Endodermal cell (in vitro differentiated cells): ENCODE measurements around the gene KCNJ16. TPM values are rescaled to one million over a fixed set of nuclear protein-coding genes. Genes with fewer than 3 reads are reported as not detected.

Experiments used
- DNase-seq: peaks from one replicate; pipeline ENCODE4 v3.0.0-alpha.2; 2017
- H3K27ac ChIP-seq: 2 replicates; pipeline ENCODE4 v1.5.1; 2013; ENCODE audit warnings: mild to moderate bottlenecking, low read depth, low read length, moderate library complexity
- H3K27me3 ChIP-seq: 2 replicates; pipeline ENCODE4 v1.6.1; 2013; ENCODE audit warnings: mild to moderate bottlenecking, low read length, moderate library complexity; ENCODE audit not compliant: insufficient read depth, control insufficient read depth, poor library complexity, severe bottlenecking
- H3K36me3 ChIP-seq: 2 replicates; pipeline ENCODE4 v1.7.0; 2013; ENCODE audit warnings: mild to moderate bottlenecking, low read length, moderate library complexity; ENCODE audit not compliant: control insufficient read depth, insufficient read depth
- H3K4me1 ChIP-seq: one replicate; pipeline ENCODE4 v1.7.0; 2013; ENCODE audit warnings: low read length; ENCODE audit not compliant: control insufficient read depth, insufficient read depth
- H3K4me3 ChIP-seq: 2 replicates; pipeline ENCODE4 v1.5.1; 2013; ENCODE audit warnings: mild to moderate bottlenecking, low read length, moderate library complexity
- H3K9ac ChIP-seq: 2 replicates; pipeline ENCODE4 v1.6.1; 2013; ENCODE audit warnings: mild to moderate bottlenecking, low read length, moderate library complexity; ENCODE audit not compliant: poor library complexity, severe bottlenecking; ENCODE audit errors: extremely low read depth
- H3K9me3 ChIP-seq: 2 replicates; pipeline ENCODE4 v1.6.1; 2013; ENCODE audit warnings: mild to moderate bottlenecking, low read length, moderate library complexity; ENCODE audit not compliant: control insufficient read depth
- H3K27ac Mint-ChIP-seq: 2 replicates; pipeline ENCODE4 v1.8.0; 2020; ENCODE audit warnings: mixed read lengths
- H3K27me3 Mint-ChIP-seq: 2 replicates; pipeline ENCODE4 v1.8.0; 2021; ENCODE audit warnings: mild to moderate bottlenecking, mixed read lengths; ENCODE audit not compliant: insufficient read depth
- H3K36me3 Mint-ChIP-seq: 2 replicates; pipeline ENCODE4 v1.8.0; 2020; ENCODE audit warnings: low read depth, mixed read lengths
- H3K4me1 Mint-ChIP-seq: 2 replicates; pipeline ENCODE4 v1.8.0; 2020; ENCODE audit warnings: mixed read lengths
- H3K4me3 Mint-ChIP-seq: 2 replicates; pipeline ENCODE4 v1.8.0; 2020; ENCODE audit warnings: mild to moderate bottlenecking, moderate library complexity, mixed read lengths
- H3K9me3 Mint-ChIP-seq: 2 replicates; pipeline ENCODE4 v1.8.0; 2020; ENCODE audit warnings: mild to moderate bottlenecking, mixed read lengths
- CTCF ChIP-seq: fragments of 200-600 bp; sonication (generic); conservative IDR thresholded peaks from 2 replicates; pipeline ENCODE4 v1.5.0; 2021; ENCODE audit warnings: antibody characterized with exemption, mild to moderate bottlenecking
- WGBS, 2 experiments: methylation state at CpG; one replicate each; pipeline versions ENCODE4 v1.1.5 to v1.1.7; 2013; ENCODE audit warnings: missing lambda C conversion rate in 2 of 2, mixed read lengths in 1 of 2; ENCODE audit not compliant: insufficient coverage in 1 of 2, insufficient read length in 1 of 2; 5-methylcytosine and 5-hydroxymethylcytosine counted together
- total RNA-seq, 2 donors: library from RNA; stranded (reverse); fragmentation: NEBNext Ultra II Directional in 1 of 2; extraction: Animal tissue kit (Norgen Biotek cat#: 25700) in 1 of 2; gene quantifications; 2 replicates in 1 of 2; 3 replicates in 1 of 2; pipeline ENCODE4 v1.2.1, GENCODE V29; 2021

Gene KCNJ16
- total RNA-seq, 2 donors from 2014 or later = 0.68 to 1.5 TPM

- Histone ChIP-seq H3K4me1 (peaks cover 6% of the 10 kb centered on the region), H3K27me3 (no peaks in the 10 kb centered on the region), H3K36me3 (no peaks in the 10 kb centered on the region), H3K27ac (no peak overlapping the region), H3K9me3 (no peaks in the 10 kb centered on the region), H3K9ac (no peak overlapping the region), H3K4me3 (no peak overlapping the region)
- H3K9me3 Mint-ChIP-seq = no peaks in the 10 kb centered on the region
- no peaks in the 10 kb centered on the region for H3K27me3 Mint-ChIP-seq
- H3K27ac Mint-ChIP-seq = no peak overlapping the region
- no peak for TF ChIP-seq CTCF
- no peak overlapping the region for H3K4me3 Mint-ChIP-seq
- H3K36me3 Mint-ChIP-seq = no peaks in the 10 kb centered on the region
- peaks cover 23% of the 10 kb centered on the region for H3K4me1 Mint-ChIP-seq
- no peak for DNase-seq
- WGBS, 2 experiments = 91% methylated on average over 3 of the region's 3 CpGs; no CpG with 5 or more reads in 1 of the 2 experiments
These were observed 4.6 kb upstream of the KCNJ16 start for GRCh38 chr17:70070305-70071027.

GRCh38 chr17:70071127-70071526 lies 3.9 kb upstream of the KCNJ16 start:
- Histone ChIP-seq H3K4me1 (peaks cover 6% of the 10 kb centered on the region), H3K9ac (no peak overlapping the region), H3K4me3 (no peak overlapping the region), H3K27ac (no peak overlapping the region), H3K9me3 (no peaks in the 10 kb centered on the region), H3K27me3 (no peaks in the 10 kb centered on the region), H3K36me3 (no peaks in the 10 kb centered on the region)
- Mint-ChIP-seq H3K27me3 (no peaks in the 10 kb centered on the region), H3K36me3 (no peaks in the 10 kb centered on the region), H3K9me3 (no peaks in the 10 kb centered on the region), H3K27ac (no peak overlapping the region), H3K4me1 (peaks cover 23% of the 10 kb centered on the region), H3K4me3 (no peak overlapping the region)
- DNase-seq = no peak
- 94 to 96% methylated on average over 3 to 4 of the region's 4 CpGs for WGBS, 2 experiments
- TF ChIP-seq CTCF = no peak

- no peak overlapping the region for H3K4me3 ChIP-seq
- peaks cover 6% of the 10 kb centered on the region for H3K4me1 ChIP-seq
- TF ChIP-seq CTCF = no peak
These were observed 3.4 kb upstream of the KCNJ16 start for GRCh38 chr17:70071620-70072019.

More at GRCh38 chr17:70071620-70072019, 3.4 kb upstream of the KCNJ16 start:
- Histone ChIP-seq H3K9ac (no peak overlapping the region), H3K36me3 (no peaks in the 10 kb centered on the region), H3K9me3 (no peaks in the 10 kb centered on the region), H3K27me3 (no peaks in the 10 kb centered on the region), H3K27ac (no peak overlapping the region)
- 93 to 100% methylated on average over 1 of the region's 1 CpG for WGBS, 2 experiments
- Mint-ChIP-seq H3K4me1 (peaks cover 23% of the 10 kb centered on the region), H3K27ac (no peak overlapping the region), H3K4me3 (no peak overlapping the region), H3K9me3 (no peaks in the 10 kb centered on the region), H3K36me3 (no peaks in the 10 kb centered on the region), H3K27me3 (no peaks in the 10 kb centered on the region)
- no peak for DNase-seq
